Activated T-helper 1 cell treated with Interleukin-2 at 50 U/mL for 16 hours (primary cell): ENCODE results near the gene DUSP10.

Experiments
- DNase-seq: peaks from one replicate; pipeline ENCODE4 v3.0.0-alpha.2; 2020; ENCODE audit warnings: low read depth

Gene DUSP10

GRCh38 chr1:221741703-221742554 is at the start of gene DUSP10:
Gene DUSP10 (minus strand): TSS chr1:221742089. CDS start chr1:221739744, 2,345 bp downstream.
- DNase-seq: peak; percentile 96

DNA sequence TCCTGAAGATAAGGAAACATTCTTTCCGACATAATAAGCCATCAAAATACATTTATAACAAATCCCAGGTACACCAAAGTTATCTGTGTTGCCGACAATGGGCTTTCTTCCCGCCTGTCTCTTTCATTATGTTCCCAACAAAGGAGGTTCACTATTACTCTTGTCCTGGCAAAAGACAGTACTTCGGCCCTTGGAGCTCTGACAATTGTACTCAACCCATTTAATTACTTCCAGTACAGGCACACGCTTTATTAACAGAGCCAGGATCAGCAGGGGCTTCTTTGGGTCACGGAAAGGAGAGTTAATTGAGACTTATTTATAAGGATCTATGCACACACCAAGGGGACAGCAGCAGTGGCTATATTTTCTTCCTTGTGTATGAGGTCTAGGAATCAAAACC is 46.6 kb upstream of the DUSP10 start:
- DNase-seq: no peak

DNA sequence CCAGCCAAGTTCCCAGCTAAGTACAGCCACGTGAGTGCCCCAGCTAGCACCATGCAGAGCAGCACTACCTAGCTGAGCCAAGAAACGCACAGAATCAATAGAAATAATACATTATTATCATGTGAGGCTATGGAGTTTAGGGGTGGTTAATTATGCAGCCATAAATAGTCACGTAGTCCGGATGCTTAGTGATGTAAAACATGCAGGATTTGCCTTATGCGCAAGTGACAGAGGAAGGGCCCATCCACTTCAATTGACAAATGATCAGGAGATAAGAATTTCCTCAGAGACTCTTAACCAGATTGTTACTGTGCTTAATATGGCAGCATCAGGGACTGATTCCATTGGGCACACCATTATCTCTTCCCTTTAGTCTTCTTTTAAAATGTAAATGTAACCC is 44.8 kb upstream of the DUSP10 start:
- DNase-seq: no peak

DNA sequence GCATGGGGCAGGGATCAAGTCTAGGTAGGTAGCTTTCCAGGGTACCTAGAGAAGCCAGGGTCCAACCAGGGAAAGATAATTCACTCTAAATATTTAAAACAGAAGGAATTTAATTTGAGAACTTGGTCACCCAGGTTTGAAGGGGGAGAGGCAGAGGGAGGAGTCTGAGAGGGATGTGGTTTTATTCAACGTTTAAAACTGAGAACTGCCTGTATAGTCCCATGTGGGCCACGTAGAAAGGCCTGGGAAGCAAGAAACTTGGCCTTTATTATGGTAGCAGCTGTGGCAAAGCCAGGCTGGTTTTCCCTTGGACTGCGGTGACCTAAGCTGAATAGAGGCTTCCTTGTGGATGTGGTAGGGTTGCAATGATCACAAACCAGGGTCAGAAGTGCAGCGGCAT is 42.0 kb upstream of the DUSP10 start:
- no peak for DNase-seq

GRCh38 chr1:221783437-221783836 is 41.5 kb upstream of the DUSP10 start:
- DNase-seq: no peak

DNA sequence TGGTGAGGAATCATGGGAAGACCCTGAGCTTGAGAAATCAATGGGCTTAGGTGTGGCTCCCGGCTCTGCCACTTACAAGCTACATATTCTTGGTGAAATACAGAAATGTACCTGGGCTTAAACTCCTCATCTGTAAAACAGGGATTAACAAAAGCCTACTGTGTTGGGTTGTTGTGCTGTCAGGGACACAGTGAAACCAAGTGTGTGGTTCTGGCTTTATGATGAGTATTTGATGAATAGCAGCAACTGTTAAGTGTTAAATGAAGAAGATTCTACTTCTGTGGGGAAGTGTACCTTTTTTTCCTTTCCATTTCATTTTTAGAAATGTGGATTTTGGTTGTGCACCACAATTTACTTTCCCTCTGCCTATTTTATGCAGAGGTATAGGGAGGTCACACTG is 41.1 kb upstream of the DUSP10 start:
- DNase-seq: no peak

- DNase-seq: no peak
Observed at GRCh38 chr1:221782477-221782876, 40.6 kb upstream of the DUSP10 start.

GRCh38 chr1:221781102-221781755 is 39.3 kb upstream of the DUSP10 start:
- DNase-seq: no peak

- no peak for DNase-seq
Observed at GRCh38 chr1:221780175-221780574, 38.3 kb upstream of the DUSP10 start.

- no peak for DNase-seq
Observed at GRCh38 chr1:221779771-221780170, 37.9 kb upstream of the DUSP10 start.

GRCh38 chr1:221778535-221779142 is 36.8 kb upstream of the DUSP10 start:
- DNase-seq: no peak

- no peak for DNase-seq
Observed at GRCh38 chr1:221778125-221778524, 36.2 kb upstream of the DUSP10 start.

DNA sequence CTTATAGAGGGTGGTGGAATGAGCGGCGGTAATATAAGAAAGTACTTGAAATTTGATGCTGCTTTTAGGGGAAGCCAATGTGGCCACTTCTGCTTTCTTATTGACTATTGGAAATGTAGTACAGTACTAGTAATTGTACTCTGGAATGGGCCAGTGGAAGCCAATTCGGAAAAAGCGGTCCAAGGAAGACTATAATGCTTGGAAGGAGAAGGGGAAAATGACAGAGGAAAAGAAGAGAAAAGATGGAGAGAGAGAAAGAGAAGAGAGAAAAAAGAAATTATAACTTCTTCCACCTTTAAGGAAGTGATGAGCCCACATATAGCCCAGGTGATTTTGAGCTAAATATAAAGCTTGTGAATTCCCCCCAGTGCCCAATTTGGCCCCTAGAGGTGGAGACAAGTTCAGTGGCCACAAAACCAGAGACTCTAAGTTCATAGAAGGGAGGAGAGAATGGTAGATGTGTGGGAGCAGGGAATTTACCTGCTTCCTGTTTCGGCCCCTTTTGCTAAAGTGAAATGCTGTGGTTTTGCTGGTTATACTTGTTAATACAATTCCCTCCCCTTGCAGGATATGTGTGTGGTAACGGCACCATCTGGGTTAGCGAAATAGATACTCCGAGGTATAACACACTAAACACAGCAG is 35.7 kb upstream of the DUSP10 start:
- no peak for DNase-seq

GRCh38 chr1:221776495-221777301 is 34.8 kb upstream of the DUSP10 start:
- no peak for DNase-seq

DNA sequence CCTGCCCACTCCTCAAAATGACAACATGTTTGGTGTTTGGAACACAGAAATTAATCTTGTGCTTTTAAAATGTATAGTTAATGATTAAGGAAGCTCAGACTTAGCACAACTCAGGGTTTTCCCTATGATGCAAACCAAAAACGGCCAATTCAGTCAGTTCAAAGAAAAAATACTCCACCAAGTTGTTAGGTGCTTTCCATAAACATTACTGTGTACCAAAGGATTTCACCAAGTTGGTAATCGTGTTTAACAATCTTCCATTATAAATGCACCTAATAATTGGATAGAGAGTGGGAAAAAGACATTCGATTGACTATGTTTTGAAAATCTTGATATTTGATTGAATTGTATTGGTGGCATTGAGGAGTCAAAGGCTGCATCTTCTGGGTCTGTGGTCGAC is 33.3 kb upstream of the DUSP10 start:
- no peak for DNase-seq

DNA sequence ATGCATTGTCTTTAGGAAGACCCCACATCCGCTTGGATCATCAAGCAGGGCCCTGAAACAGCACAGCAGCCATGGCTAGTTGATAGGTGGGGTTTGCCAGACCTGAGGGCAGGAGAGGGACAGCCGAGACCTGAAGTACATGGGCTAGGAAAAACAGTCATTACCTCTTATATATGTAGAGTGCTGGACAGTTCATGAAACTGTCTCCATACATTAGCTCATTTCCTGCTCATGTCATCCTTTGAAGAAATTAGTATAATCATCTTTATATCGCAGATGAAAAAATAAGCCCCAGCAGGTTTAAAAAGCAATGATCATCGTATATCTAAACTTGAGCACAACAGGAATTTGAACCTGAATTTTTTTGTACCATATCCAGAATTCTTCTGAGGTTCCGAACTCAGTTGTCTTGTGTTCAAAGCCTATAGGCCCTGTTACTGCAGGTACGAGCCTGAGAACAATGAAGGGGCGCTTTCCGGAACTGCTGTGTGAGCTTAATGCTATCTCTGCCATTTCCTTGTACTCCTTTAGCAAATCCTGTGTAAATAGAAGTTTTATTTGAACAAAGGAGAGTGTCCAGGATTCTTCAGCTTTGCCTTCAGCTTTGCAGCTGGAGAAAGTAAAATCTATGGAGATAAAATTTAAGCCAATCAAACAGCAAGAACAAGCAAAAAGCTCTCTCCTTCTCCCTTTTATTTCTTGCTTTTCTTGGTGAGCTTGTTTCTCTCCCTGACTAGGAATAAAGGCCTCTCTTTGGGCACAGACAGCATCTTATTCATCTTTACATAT is 32.4 kb upstream of the DUSP10 start:
- DNase-seq: no peak

DNA sequence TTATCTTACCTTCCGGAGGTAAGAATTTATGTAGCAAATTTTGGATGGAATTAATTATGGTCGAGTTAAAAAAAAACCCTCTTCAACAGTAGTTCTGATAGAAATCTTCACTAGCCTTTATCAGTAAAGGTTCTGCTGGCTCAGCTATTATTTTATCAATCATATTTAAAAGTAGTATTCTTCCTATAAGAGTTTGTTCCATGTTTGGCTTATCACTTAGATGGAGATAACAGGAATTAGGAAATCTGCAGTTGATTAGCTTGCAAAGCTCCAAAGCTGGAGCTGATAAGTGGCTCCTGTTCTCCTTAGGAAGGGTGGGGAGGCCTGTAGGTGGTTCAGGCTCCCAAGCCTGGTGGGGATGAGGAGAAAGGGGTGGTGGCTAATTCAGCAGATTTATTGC is 31.5 kb upstream of the DUSP10 start:
- DNase-seq: no peak

DNA sequence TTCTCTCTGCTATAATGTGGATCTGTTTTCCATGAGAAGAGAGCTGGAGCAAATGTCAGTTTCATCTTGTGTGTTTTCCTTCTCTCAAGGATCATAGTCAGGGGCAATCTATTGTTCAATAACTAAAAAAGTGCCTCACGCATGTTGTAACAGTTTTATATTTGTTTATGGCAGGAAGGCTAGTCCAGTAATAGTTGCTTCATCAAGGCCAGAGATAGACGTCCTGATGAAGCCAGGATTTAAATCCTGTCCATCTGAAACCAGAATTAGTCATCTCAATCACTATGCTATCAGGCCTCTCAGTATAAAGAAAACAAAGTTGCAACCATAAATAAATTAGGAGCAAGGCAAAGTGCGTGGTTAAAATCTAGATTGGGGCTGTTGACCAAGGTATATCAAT is 30.2 kb upstream of the DUSP10 start:
- no peak for DNase-seq

- no peak for DNase-seq
Observed at GRCh38 chr1:221768444-221769066, 26.7 kb upstream of the DUSP10 start.

GRCh38 chr1:221766210-221766609 is 24.3 kb upstream of the DUSP10 start:
- no peak for DNase-seq

DNA sequence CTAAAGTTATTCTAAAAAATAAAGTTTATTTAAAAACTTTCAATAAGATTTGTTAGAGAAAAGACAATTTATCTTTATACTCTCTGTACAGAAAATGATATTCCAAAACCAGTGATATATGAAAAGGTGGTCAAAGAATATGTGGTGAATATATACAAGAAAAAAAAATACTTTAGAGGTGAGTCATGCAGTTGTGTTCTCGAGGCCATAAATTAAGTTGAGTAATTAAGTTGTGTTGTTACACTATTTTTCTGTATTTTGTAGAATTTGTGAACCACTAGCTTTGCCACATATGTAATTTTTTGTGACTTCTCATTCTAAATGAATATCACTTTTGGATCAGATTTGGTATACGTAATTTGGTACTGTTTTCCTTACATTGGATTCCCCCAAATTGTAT is 23.6 kb upstream of the DUSP10 start:
- DNase-seq: no peak
